B cell (primary cell): Measurements from ENCODE around the gene TSSK1B.

Experiments used
- CTCF ChIP-seq: fragments of 200-600 bp; IDR thresholded peaks from one replicate; pipeline ENCODE4 v1.8.0; 2022; ENCODE audit warnings: antibody characterized with exemption, mild to moderate bottlenecking
- EZH2 ChIP-seq: IDR thresholded peaks from 2 replicates; pipeline ENCODE4 v1.6.1; 2012; ENCODE audit warnings: borderline replicate concordance, low read depth, mild to moderate bottlenecking, moderate library complexity, low read length; ENCODE audit not compliant: insufficient read depth, poor library complexity, severe bottlenecking

- TF ChIP-seq CTCF: no peak
- TF ChIP-seq EZH2: no peak
These were observed 39.4 kb upstream of the TSSK1B start for GRCh38 chr5:113474100-113474728.
